ENCODE results near the gene C1QTNF8. TPM values are rescaled to one million over a fixed set of nuclear protein-coding genes. Genes with fewer than 3 reads are reported as not detected.

The C1QTNF8 gene
- total RNA-seq, 1 experiment from 2014 or later, result not detected

DNA sequence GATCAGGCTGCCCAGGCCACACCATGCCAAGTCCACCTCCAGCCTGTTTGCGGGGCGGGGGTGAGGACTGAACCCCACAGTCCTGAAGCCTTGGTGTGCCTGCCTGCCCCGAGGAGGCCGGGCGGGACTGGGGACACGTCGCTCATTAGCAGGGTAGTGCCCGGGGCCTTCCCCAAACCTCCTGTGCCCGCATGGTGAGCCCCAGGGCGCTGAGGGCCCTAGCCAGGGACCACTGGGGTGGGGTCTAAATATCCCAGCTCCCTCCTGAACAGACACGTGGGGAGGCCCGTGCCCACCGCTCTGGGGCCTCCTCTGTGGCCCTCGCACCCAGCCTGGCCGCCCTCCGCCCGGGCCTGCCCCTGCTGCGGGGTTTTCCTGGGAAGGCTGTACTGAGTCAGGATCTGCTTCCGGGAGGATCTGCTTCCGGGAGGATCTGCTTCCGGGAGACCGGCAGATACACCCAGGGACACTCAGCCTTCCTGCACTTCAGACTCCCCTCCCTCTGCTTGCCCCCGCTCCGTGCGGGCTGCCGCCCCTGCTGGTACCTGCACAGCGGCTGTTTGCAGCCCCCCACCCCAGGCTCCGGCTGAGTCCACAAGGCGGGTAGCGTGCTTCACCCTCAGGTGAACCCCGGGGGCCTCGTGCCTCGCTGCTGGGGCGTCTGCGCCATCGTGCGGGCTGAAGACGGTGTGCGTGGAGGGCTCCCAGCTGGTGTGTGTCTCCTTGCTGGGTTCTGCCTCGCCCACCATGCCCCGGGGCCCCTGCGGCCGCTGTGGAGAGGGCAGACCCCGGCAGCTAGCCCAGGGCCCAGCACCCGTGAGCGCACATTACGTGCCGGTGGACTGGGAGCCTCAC is 33.3 kb upstream of the C1QTNF8 start:
- H3K4ac ChIP-seq (ENCODE audit: low read depth, low read length), result no peak overlapping the region
- no peak overlapping the region for H4K91ac ChIP-seq (ENCODE audit: insufficient read length, low read depth, low read length)
- no peak overlapping the region for H3K27ac ChIP-seq (ENCODE audit: insufficient read length, low read depth, low read length)
- Mint-ChIP-seq H3K4me1 (peaks cover 0 to 7% of the 10 kb centered on the region in 2 experiments; a peak in 1 of 4 replicates), H3K9me3 (no peaks in the 10 kb centered on the region), H3K4me3 (no peak overlapping the region), H3K36me3 (ENCODE audit: insufficient read depth in 1 of 3, low read depth in 3 of 3) (no peaks in the 10 kb centered on the region), H3K27ac (no peak overlapping the region), H3K27me3 (ENCODE audit: low read depth) (no peaks in the 10 kb centered on the region; the same call in 1 of the 2 replicates)
- no peak overlapping the region for H4K5ac ChIP-seq (ENCODE audit: insufficient read length, low read depth, low read length)
- TF ChIP-seq, protein P1, sequence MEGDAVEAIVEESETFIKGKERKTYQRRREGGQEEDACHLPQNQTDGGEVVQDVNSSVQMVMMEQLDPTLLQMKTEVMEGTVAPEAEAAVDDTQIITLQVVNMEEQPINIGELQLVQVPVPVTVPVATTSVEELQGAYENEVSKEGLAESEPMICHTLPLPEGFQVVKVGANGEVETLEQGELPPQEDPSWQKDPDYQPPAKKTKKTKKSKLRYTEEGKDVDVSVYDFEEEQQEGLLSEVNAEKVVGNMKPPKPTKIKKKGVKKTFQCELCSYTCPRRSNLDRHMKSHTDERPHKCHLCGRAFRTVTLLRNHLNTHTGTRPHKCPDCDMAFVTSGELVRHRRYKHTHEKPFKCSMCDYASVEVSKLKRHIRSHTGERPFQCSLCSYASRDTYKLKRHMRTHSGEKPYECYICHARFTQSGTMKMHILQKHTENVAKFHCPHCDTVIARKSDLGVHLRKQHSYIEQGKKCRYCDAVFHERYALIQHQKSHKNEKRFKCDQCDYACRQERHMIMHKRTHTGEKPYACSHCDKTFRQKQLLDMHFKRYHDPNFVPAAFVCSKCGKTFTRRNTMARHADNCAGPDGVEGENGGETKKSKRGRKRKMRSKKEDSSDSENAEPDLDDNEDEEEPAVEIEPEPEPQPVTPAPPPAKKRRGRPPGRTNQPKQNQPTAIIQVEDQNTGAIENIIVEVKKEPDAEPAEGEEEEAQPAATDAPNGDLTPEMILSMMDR (conservative IDR thresholded peaks at IDR 0.05), result no peak
- H3K79me1 ChIP-seq (ENCODE audit: insufficient read depth, low read depth, low read length, poor library complexity, severe bottlenecking), result no peaks in the 10 kb centered on the region
- no peaks in the 10 kb centered on the region for H4K20me1 ChIP-seq (ENCODE audit: control insufficient read depth, insufficient read depth, insufficient read length)
- H3K14ac ChIP-seq (ENCODE audit: insufficient read depth, low read length), result no peak overlapping the region
- no peak overlapping the region for H3K4me2 ChIP-seq (ENCODE audit: insufficient read depth, insufficient read length, low read length)
- H3T11ph ChIP-seq (ENCODE audit: low read length), result no peak overlapping the region
- no peaks in the 10 kb centered on the region for H3K9me3 ChIP-seq (ENCODE audit: control insufficient read depth, low read depth, low read length)
- no peak overlapping the region for H3K56ac ChIP-seq (ENCODE audit: insufficient read length, low read depth, low read length)
- no peaks in the 10 kb centered on the region for H3K79me2 ChIP-seq (ENCODE audit: insufficient read depth, low read length)
- WGBS (ENCODE audit: extremely low coverage, insufficient read length, low lambda C conversion rate), result no CpG with 5 or more reads among the region's 48 CpGs
- no peaks in the 10 kb centered on the region for H3K23me2 ChIP-seq (ENCODE audit: insufficient read length, low read depth, low read length, poor library complexity, severe bottlenecking)
- no peak overlapping the region for H4K8ac ChIP-seq (replicated peaks; ENCODE audit: insufficient read length, low read depth, low read length)
- no peak overlapping the region for H2BK20ac ChIP-seq (ENCODE audit: low read depth, low read length, poor library complexity, severe bottlenecking)
- H3K18ac ChIP-seq (ENCODE audit: insufficient read length, low read depth, low read length), result no peak overlapping the region
- H2BK15ac ChIP-seq (ENCODE audit: low read depth, low read length), result no peak overlapping the region
- DNase-seq, result no peak
- no peak overlapping the region for H3K23ac ChIP-seq (ENCODE audit: insufficient read length, low read depth, low read length)
- H2AFZ ChIP-seq (ENCODE audit: low read length), result no peak overlapping the region
- no peak overlapping the region for H2AK5ac ChIP-seq (ENCODE audit: insufficient read length, low read length)
- H2BK120ac ChIP-seq (ENCODE audit: low read depth, low read length, poor library complexity, severe bottlenecking), result no peak overlapping the region
- no peak overlapping the region for H3K9ac ChIP-seq (ENCODE audit: extremely low read depth, insufficient read length, low read length)
- no peaks in the 10 kb centered on the region for H3K4me1 ChIP-seq (ENCODE audit: insufficient read depth, low read length)
- no peaks in the 10 kb centered on the region for H3K27me3 ChIP-seq (ENCODE audit: insufficient read depth, low read length)
- H2BK5ac ChIP-seq (ENCODE audit: insufficient read length, low read length), result no peak overlapping the region
- H2BK12ac ChIP-seq (ENCODE audit: insufficient read length, low read depth, low read length), result no peak overlapping the region
